ENCODE measurements around the gene IRAK3. TPM values are rescaled to one million over a fixed set of nuclear protein-coding genes. Genes with fewer than 3 reads are reported as not detected.
A peak's percentile ranks its signal among the peaks of the same experiment; 100 is the strongest.

Gene IRAK3
- total RNA-seq, 1 donor from 2014 or later: 3.0 TPM

DNA sequence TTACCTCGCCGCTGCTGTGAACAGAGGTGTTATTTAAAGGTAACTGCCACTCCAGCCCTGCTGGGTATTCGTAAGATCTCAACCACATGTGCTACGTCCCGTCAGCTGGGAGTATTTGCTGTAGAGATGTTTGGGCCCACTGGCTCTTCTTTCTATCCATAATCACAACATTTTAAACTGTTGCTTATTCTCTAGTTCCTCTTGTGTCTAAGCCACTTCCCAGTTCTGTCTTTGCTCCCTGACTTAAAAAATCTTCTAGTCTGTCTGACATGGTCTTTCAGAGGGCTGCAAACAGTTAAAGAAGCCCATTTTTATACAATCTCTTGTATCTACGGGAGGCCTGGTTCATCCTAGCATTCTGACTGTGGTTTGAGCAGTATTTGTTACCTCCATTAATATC, 80.1 kb downstream of the IRAK3 start:
- no peak overlapping the region for H3K4me3 ChIP-seq (ENCODE audit: low read depth, low read length)
- H3K27me3 ChIP-seq (ENCODE audit: control insufficient read depth, insufficient read depth, low read length): peaks cover 2% of the 10 kb centered on the region
- TF ChIP-seq, protein P1, sequence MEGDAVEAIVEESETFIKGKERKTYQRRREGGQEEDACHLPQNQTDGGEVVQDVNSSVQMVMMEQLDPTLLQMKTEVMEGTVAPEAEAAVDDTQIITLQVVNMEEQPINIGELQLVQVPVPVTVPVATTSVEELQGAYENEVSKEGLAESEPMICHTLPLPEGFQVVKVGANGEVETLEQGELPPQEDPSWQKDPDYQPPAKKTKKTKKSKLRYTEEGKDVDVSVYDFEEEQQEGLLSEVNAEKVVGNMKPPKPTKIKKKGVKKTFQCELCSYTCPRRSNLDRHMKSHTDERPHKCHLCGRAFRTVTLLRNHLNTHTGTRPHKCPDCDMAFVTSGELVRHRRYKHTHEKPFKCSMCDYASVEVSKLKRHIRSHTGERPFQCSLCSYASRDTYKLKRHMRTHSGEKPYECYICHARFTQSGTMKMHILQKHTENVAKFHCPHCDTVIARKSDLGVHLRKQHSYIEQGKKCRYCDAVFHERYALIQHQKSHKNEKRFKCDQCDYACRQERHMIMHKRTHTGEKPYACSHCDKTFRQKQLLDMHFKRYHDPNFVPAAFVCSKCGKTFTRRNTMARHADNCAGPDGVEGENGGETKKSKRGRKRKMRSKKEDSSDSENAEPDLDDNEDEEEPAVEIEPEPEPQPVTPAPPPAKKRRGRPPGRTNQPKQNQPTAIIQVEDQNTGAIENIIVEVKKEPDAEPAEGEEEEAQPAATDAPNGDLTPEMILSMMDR (IDR thresholded peaks at IDR 0.05; ENCODE audit: insufficient read depth, low read length, poor library complexity, severe bottlenecking): no peak
- no peaks in the 10 kb centered on the region for H3K36me3 ChIP-seq (ENCODE audit: control insufficient read depth, insufficient read depth, low read length)
- no peak for DNase-seq (ENCODE audit: low read depth)

DNA sequence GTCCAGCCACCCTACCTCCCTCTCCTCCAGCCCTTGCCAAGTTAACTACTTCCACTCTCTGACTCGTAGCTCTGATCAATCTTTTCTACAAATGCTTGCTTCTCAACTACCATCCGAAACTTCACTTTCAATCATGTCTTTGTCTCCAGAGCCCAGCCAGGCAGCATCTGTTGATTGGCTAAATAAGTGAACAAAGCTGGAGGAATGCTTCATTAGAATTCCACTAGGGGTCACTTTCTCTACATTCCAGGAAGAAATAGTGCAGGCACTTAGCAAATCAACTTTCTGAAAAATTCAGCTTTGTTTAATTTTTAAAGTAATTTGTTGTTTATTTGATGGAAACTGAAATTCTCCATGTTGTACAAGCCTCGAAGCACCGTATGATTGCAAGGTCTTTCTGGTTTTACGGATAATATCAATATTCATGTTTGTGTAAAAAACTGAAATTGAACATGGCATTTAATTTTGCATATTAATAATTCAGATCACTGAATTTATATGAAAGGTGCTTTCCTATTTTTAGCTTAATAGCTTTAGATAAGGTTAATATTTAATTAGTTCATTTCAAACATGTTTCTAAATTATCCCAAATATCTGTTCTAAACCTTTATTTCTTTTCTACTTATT, 80.9 kb downstream of the IRAK3 start:
- no peak overlapping the region for H3K4me3 ChIP-seq (ENCODE audit: low read depth, low read length)
- peak; percentile 21 for DNase-seq (ENCODE audit: low read depth)
- TF ChIP-seq, protein P1 (IDR thresholded peaks at IDR 0.05; ENCODE audit: insufficient read depth, low read length, poor library complexity, severe bottlenecking): peak; percentile 73
- no peaks in the 10 kb centered on the region for H3K36me3 ChIP-seq (ENCODE audit: control insufficient read depth, insufficient read depth, low read length)
- peaks cover 2% of the 10 kb centered on the region for H3K27me3 ChIP-seq (ENCODE audit: control insufficient read depth, insufficient read depth, low read length)

DNA sequence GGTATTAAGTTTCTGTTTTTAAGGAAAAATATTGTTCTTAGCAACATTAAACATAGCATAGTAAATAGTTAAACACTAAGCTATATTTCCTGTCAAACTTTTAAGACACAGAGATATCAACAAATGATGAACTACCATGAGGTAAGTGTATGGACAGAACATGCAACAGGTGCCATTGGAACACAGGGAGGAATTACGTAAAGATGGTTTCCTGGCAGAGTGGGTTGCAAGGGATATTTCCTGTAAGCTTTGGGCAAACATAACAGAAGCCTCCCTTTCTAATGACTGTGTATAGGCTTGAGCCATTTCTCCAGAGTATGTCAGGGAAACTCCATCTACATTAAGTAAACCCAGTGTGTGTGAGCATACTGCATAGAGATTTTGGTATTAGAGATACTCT, 81.6 kb downstream of the IRAK3 start:
- Histone ChIP-seq H3K36me3 (ENCODE audit: control insufficient read depth, insufficient read depth, low read length) (no peaks in the 10 kb centered on the region), H3K27me3 (ENCODE audit: control insufficient read depth, insufficient read depth, low read length) (peaks cover 2% of the 10 kb centered on the region), H3K4me3 (ENCODE audit: low read depth, low read length) (no peak overlapping the region)
- TF ChIP-seq, protein P1 (IDR thresholded peaks at IDR 0.05; ENCODE audit: insufficient read depth, low read length, poor library complexity, severe bottlenecking): no peak
- DNase-seq (ENCODE audit: low read depth): no peak

DNA sequence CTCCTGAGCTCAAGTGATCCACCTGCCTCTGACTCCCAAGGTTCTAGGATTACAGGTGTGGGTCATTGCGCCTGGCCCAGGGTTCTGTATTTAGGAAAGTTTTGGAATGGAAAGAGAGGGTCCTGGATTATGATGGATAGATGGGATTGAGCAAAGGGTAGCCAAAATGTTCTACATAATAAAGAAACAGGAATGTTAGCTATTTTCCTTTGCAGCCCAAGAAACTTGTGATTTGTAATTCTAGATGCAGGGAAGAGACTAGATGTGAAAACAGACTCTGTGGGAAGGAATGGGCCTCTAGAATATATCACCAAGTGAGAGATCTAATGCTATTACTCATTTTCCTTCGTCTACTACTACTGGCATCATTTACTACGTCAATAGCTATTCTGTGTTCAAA, 83.6 kb downstream of the IRAK3 start:
- no peak for DNase-seq (ENCODE audit: low read depth)
- TF ChIP-seq, protein P1 (IDR thresholded peaks at IDR 0.05; ENCODE audit: insufficient read depth, low read length, poor library complexity, severe bottlenecking): no peak
- Histone ChIP-seq H3K27me3 (ENCODE audit: control insufficient read depth, insufficient read depth, low read length) (no peaks in the 10 kb centered on the region), H3K4me3 (ENCODE audit: low read depth, low read length) (no peak overlapping the region), H3K36me3 (ENCODE audit: control insufficient read depth, insufficient read depth, low read length) (no peaks in the 10 kb centered on the region)

DNA sequence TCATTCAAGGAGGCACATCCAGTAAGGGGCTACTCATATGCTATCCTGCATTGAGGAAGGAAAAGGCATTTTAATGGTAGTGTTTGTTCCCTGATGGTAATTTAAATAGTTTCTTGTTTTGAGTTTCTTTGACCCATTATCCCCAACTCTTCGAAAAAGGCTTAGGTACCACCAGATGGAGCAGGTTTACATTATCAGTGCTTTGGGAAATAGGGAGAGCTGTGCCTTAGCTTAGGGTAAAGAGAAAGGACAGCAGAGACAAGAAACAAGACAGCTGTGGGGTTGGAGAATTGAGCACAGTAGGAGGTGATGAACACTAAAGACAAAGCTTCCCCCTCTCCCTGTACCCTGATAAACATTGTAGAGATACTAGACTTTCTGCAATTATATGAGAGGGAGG, 84.1 kb downstream of the IRAK3 start:
- H3K36me3 ChIP-seq (ENCODE audit: control insufficient read depth, insufficient read depth, low read length): no peaks in the 10 kb centered on the region
- H3K27me3 ChIP-seq (ENCODE audit: control insufficient read depth, insufficient read depth, low read length): no peaks in the 10 kb centered on the region
- TF ChIP-seq, protein P1 (IDR thresholded peaks at IDR 0.05; ENCODE audit: insufficient read depth, low read length, poor library complexity, severe bottlenecking): no peak
- DNase-seq (ENCODE audit: low read depth): no peak
- no peak overlapping the region for H3K4me3 ChIP-seq (ENCODE audit: low read depth, low read length)

DNA sequence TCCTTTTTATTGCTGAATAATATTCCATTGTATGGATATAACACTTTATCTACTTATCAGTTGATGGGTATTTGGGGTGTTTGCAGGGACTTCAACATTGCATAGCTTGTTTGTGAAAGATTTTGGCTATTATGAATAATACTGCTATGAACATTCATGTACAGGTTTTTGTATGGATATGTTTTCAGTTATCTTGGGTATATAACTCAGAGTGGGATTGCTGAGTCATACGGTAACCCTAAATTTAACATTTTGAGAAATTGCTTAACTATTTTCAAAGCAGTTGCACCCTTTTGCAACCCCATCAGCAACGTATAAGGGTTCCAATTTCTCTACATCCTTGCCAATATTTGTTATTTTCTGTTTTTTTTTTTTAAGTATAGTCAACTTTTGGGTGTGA, 86.0 kb downstream of the IRAK3 start:
- Histone ChIP-seq H3K4me3 (ENCODE audit: low read depth, low read length) (no peak overlapping the region), H3K27me3 (ENCODE audit: control insufficient read depth, insufficient read depth, low read length) (no peaks in the 10 kb centered on the region), H3K36me3 (ENCODE audit: control insufficient read depth, insufficient read depth, low read length) (no peaks in the 10 kb centered on the region)
- no peak for DNase-seq (ENCODE audit: low read depth)
- TF ChIP-seq, protein P1 (IDR thresholded peaks at IDR 0.05; ENCODE audit: insufficient read depth, low read length, poor library complexity, severe bottlenecking): no peak

All from kidney epithelial cell (primary cell).